Colonic mucosa (tissue), 4 donors: ENCODE results near the gene SYNPR. TPM values are rescaled to one million over a fixed set of nuclear protein-coding genes. Genes with fewer than 3 reads are reported as not detected.

ENCODE experiments used
- DNase-seq: peaks from one replicate; pipeline ENCODE4 v3.0.0-alpha.2; 2020
- H3K27ac ChIP-seq: fragments of 200-600 bp; one replicate; pipeline ENCODE4 v1.8.0; 2021
- H3K27me3 ChIP-seq: fragments of 200-600 bp; one replicate; pipeline ENCODE4 v1.8.0; 2021
- H3K36me3 ChIP-seq: fragments of 200-600 bp; one replicate; pipeline ENCODE4 v1.8.0; 2021
- H3K4me1 ChIP-seq: fragments of 200-600 bp; one replicate; pipeline ENCODE4 v1.8.0; 2021; ENCODE audit warnings: mild to moderate bottlenecking
- H3K4me3 ChIP-seq: fragments of 200-600 bp; one replicate; pipeline ENCODE4 v1.8.0; 2021
- H3K9ac ChIP-seq, 2 donors: one replicate each; pipeline ENCODE4 v1.7.0; 2013; ENCODE audit warnings: control low read depth in 2 of 2, low read depth in 2 of 2, low read length in 2 of 2
- H3K9me3 ChIP-seq: fragments of 200-600 bp; one replicate; pipeline ENCODE4 v1.8.0; 2021
- intact Hi-C: fragments of 100-400 bp; cut with DNase I; formaldehyde crosslinking; loops from one replicate; pipeline ENCODE4 v1.14.1; 2022
- total RNA-seq, 2 donors: library from RNA; stranded (reverse); fragmentation: NEBNext Ultra II Directional in 1 of 2; extraction: Animal tissue kit (Norgen Biotek cat#: 25700) in 1 of 2; gene quantifications; one replicate each; pipeline ENCODE4 v1.2.1, GENCODE V29; 2021
- TF ChIP-seq, protein P1 (sequence below): fragments of 200-600 bp; IDR thresholded peaks from one replicate; pipeline ENCODE4 v1.8.0; 2022; ENCODE audit warnings: antibody characterized with exemption, mild to moderate bottlenecking
- donor health status: healthy.
- donor health status: DM: no; HTN: no; CAD: no.
- donor health status: DM: no; HTN: no; CAD: no.

SYNPR gene
- total RNA-seq, 2 donors from 2014 or later: 0.17 TPM; not detected in 1

DNA sequence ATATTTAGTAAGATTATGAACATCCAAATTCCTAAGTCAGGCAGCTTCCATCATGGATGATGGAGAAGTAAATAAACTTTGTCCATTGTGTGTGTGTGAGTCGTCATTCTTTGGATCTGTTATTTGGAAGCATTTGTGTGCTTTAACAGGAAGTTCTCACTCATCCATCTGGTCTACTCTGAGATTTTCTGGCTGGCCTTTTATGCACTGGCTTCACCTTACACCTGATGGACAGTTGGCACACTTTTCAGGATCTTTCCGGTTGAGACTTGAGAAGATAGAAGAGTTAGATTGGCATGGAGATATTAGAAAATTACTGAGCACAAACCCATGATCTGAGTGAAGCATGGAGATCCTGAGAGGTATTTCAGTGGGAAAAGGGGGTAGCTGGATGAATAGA is 12.6 kb downstream of the SYNPR start:
- intact Hi-C loops: no loop called here
- H3K36me3 ChIP-seq: no peaks in the 10 kb centered on the region
- no peak overlapping the region for H3K27ac ChIP-seq
- H3K9ac ChIP-seq: no peak overlapping the region
- TF ChIP-seq, protein P1, sequence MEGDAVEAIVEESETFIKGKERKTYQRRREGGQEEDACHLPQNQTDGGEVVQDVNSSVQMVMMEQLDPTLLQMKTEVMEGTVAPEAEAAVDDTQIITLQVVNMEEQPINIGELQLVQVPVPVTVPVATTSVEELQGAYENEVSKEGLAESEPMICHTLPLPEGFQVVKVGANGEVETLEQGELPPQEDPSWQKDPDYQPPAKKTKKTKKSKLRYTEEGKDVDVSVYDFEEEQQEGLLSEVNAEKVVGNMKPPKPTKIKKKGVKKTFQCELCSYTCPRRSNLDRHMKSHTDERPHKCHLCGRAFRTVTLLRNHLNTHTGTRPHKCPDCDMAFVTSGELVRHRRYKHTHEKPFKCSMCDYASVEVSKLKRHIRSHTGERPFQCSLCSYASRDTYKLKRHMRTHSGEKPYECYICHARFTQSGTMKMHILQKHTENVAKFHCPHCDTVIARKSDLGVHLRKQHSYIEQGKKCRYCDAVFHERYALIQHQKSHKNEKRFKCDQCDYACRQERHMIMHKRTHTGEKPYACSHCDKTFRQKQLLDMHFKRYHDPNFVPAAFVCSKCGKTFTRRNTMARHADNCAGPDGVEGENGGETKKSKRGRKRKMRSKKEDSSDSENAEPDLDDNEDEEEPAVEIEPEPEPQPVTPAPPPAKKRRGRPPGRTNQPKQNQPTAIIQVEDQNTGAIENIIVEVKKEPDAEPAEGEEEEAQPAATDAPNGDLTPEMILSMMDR: no peak
- no peaks in the 10 kb centered on the region for H3K4me1 ChIP-seq
- H3K4me3 ChIP-seq: no peak overlapping the region
- no peak for DNase-seq
- no peaks in the 10 kb centered on the region for H3K9me3 ChIP-seq
- H3K27me3 ChIP-seq: no peaks in the 10 kb centered on the region

DNA sequence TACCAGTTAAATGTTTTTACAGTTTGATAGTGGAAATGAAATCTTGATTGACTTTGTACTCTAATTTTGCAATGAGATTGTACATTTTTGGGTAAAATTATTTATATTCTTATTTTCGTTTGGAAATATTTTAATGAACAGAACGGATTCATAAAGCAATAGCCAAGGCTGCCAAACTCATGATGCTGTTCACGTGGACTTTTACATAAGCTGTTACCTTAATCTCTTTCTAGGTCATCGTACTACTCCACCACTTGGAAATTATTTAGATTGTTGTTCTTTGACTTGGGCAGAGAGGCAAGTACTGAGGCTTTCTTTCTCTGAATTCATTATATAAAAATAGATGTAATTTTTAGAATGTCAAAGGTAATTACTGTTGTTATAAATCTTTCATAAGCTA is 16.2 kb downstream of the SYNPR start:
- H3K4me1 ChIP-seq: no peaks in the 10 kb centered on the region
- TF ChIP-seq, protein P1: no peak

DNA sequence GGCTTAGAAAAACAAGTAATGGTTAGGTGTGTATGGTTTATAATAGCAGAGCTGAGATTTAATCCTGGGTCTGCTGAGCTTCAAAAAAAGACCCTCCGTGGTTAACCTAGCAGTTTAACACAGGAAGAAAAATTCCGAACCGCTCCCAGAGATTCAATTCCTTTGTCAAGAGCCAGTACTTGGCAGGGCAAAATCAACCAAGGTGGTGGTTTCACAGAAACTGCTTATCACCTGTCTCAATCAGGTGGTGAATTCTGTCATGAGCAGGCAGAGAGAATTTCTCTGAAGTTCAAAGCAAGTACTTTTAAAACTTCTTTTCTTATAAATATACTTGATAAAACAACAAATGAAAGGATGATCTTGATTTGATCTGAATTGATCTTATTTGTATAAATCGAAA is 17.2 kb downstream of the SYNPR start:
- Histone ChIP-seq H3K4me1 (no peaks in the 10 kb centered on the region), H3K27ac (no peak overlapping the region), H3K4me3 (no peak overlapping the region), H3K36me3 (no peaks in the 10 kb centered on the region), H3K9ac (no peak overlapping the region), H3K9me3 (no peaks in the 10 kb centered on the region), H3K27me3 (no peaks in the 10 kb centered on the region)
- no peak for DNase-seq
- TF ChIP-seq, protein P1: no peak
- intact Hi-C loops: no loop called here

More for the DNA sequence above, 16.2 kb downstream of the SYNPR start:
- intact Hi-C loops: no loop called here
- no peak overlapping the region for H3K9ac ChIP-seq
- DNase-seq: no peak
- no peaks in the 10 kb centered on the region for H3K27me3 ChIP-seq
- no peak overlapping the region for H3K27ac ChIP-seq
- no peaks in the 10 kb centered on the region for H3K9me3 ChIP-seq
- H3K4me3 ChIP-seq: no peak overlapping the region
- no peaks in the 10 kb centered on the region for H3K36me3 ChIP-seq

DNA sequence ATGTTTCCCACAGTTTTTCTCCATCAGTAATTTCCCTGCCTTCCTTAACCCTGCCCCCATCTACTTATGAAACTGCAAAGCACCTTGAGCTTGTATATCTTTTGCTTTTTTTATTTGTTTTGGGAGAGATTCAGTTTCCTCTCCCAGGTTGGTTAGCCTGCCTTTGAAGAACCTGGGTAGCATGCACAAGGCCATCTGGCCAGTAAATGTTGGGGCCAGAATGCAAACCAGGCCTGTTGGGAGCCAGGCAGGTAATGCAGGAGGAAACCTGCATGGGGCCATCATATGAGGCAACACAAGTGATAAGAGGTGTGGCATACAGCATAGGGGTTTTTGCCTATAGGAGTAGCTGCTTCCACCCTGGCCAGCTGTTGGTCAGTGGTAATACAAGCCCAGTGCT is 17.7 kb downstream of the SYNPR start:
- H3K4me3 ChIP-seq: no peak overlapping the region
- H3K27me3 ChIP-seq: no peaks in the 10 kb centered on the region
- H3K9me3 ChIP-seq: no peaks in the 10 kb centered on the region
- H3K9ac ChIP-seq: no peak overlapping the region
- no peak overlapping the region for H3K27ac ChIP-seq
- DNase-seq: no peak
- intact Hi-C loops: no loop called here
- no peaks in the 10 kb centered on the region for H3K36me3 ChIP-seq
- H3K4me1 ChIP-seq: no peaks in the 10 kb centered on the region
- TF ChIP-seq, protein P1: no peak

DNA sequence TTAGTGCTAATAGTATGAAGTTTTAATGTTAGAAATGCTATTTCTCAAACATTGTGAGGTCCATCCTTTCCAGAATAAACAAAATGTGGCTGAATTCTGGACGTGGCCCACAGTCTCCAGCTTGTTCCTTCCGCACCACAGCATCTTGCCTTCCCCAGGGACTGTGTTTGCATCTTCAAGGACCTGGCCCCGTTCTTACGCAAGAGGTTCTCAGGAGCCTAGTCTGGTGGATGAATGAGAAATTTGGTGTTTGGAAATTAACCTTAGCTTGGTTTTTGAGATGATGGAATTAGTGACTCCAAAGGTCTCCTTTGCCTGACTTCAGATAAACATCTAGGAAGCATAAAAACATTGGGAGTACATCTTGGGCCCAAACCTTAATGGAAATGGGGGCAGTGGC is 18.1 kb downstream of the SYNPR start:
- DNase-seq: no peak
- no peaks in the 10 kb centered on the region for H3K36me3 ChIP-seq
- TF ChIP-seq, protein P1: no peak

DNA sequence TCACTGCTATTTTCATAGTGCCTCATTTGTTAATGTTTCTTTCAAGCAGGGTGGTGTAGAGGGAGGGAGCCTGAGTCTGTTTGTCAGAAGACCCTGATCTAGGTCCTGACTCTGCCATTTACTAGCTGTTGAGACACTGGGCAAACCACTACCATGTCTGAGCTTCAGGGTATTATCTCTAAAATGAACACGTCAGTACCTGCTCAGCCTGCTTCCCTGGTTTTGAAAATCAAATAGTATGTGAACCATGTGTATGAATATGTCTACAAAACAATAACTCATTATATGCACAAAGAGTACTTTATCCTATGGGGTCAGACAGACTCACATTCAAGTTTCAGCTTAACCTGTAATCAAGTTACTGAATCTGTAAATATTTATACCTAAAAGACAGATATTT is 25.1 kb downstream of the SYNPR start:
- H3K9me3 ChIP-seq: no peaks in the 10 kb centered on the region
- no peak overlapping the region for H3K4me3 ChIP-seq
- H3K27me3 ChIP-seq: no peaks in the 10 kb centered on the region
- no peaks in the 10 kb centered on the region for H3K4me1 ChIP-seq
- H3K9ac ChIP-seq: no peak overlapping the region
- no peak for DNase-seq
- no peak overlapping the region for H3K27ac ChIP-seq
- intact Hi-C loops: no loop called here
- TF ChIP-seq, protein P1: no peak
- no peaks in the 10 kb centered on the region for H3K36me3 ChIP-seq

More for the DNA sequence above, 18.1 kb downstream of the SYNPR start:
- no peaks in the 10 kb centered on the region for H3K27me3 ChIP-seq
- no peaks in the 10 kb centered on the region for H3K4me1 ChIP-seq
- H3K4me3 ChIP-seq: no peak overlapping the region
- no peak overlapping the region for H3K27ac ChIP-seq
- intact Hi-C loops: no loop called here
- H3K9me3 ChIP-seq: no peaks in the 10 kb centered on the region
- H3K9ac ChIP-seq: no peak overlapping the region
